HG03095 (cell line): ENCODE data around the gene DIP2C.
"Not testable (repeated sequence)": the region's sequence is repeated elsewhere in the genome, so short reads cannot be mapped to it uniquely, and the experiment has no call there.

Source experiments
- ATAC-seq: cut with Tn5 transposase; IDR thresholded peaks from one replicate; pipeline ENCODE4 v1.9.1; 2021; ENCODE audit warnings: moderate library complexity; ENCODE audit not compliant: unreplicated experiment

DIP2C gene

GRCh38 chr10:349081-349480, 340.4 kb downstream of the DIP2C start:
- ATAC-seq, result no peak

- ATAC-seq, result no peak
These were observed 341.0 kb downstream of the DIP2C start for GRCh38 chr10:348456-348855.

GRCh38 chr10:347774-348173, 341.7 kb downstream of the DIP2C start:
- ATAC-seq, result not testable (repeated sequence)

GRCh38 chr10:347190-347589, 342.3 kb downstream of the DIP2C start:
- ATAC-seq, result not testable (repeated sequence)

- no peak for ATAC-seq
These were observed 344.8 kb downstream of the DIP2C start for GRCh38 chr10:344582-345200.

- ATAC-seq, result no peak
These were observed 345.9 kb downstream of the DIP2C start for GRCh38 chr10:343231-344220.

- no peak for ATAC-seq
These were observed 348.3 kb downstream of the DIP2C start for GRCh38 chr10:341081-341740.

GRCh38 chr10:340646-341045, 348.8 kb downstream of the DIP2C start:
- ATAC-seq, result no peak

GRCh38 chr10:339038-339391, 350.5 kb downstream of the DIP2C start:
- no peak for ATAC-seq

GRCh38 chr10:338171-339037, 351.1 kb downstream of the DIP2C start:
- ATAC-seq, result no peak

GRCh38 chr10:336247-336646, 353.2 kb downstream of the DIP2C start:
- no peak for ATAC-seq

- no peak for ATAC-seq
These were observed 354.2 kb downstream of the DIP2C start for GRCh38 chr10:335151-335800.

- ATAC-seq, result no peak
These were observed 358.3 kb downstream of the DIP2C start for GRCh38 chr10:331186-331585.

- ATAC-seq, result no peak
These were observed 359.9 kb downstream of the DIP2C start for GRCh38 chr10:329361-330099.

GRCh38 chr10:327889-328852, 361.3 kb downstream of the DIP2C start:
- ATAC-seq, result no peak

GRCh38 chr10:326894-327635, 362.4 kb downstream of the DIP2C start:
- no peak for ATAC-seq

GRCh38 chr10:326350-326749, 363.1 kb downstream of the DIP2C start:
- ATAC-seq, result no peak

GRCh38 chr10:325282-325681, 364.2 kb downstream of the DIP2C start:
- no peak for ATAC-seq
